H9 (cell line): Measurements from ENCODE around the gene TGFBR1. TPM values are rescaled to one million over a fixed set of nuclear protein-coding genes. Genes with fewer than 3 reads are reported as not detected.

Experiments used
- DNase-seq: peaks from one replicate; pipeline ENCODE4 v3.0.0-alpha.2; 2017
- H2AFZ ChIP-seq: one replicate; pipeline ENCODE4 v1.6.1; 2013; ENCODE audit warnings: mild to moderate bottlenecking, low read length, control low read depth, moderate library complexity
- H2AK5ac ChIP-seq: 2 replicates; pipeline ENCODE4 v1.6.1; 2013; ENCODE audit warnings: low read length, control low read depth, mixed read lengths; ENCODE audit not compliant: insufficient read length
- H2BK120ac ChIP-seq: one replicate; pipeline ENCODE4 v1.6.1; 2013; ENCODE audit warnings: low read depth, mild to moderate bottlenecking, low read length, control low read depth, inconsistent platforms; ENCODE audit not compliant: poor library complexity, severe bottlenecking
- H2BK12ac ChIP-seq: 2 replicates; pipeline ENCODE4 v1.6.1; 2013; ENCODE audit warnings: low read length, control low read depth, mixed read lengths, low read depth; ENCODE audit not compliant: insufficient read length
- H2BK15ac ChIP-seq: 2 replicates; pipeline ENCODE4 v1.6.1; 2013; ENCODE audit warnings: low read depth, low read length, control low read depth
- H2BK20ac ChIP-seq: one replicate; pipeline ENCODE4 v1.6.1; 2013; ENCODE audit warnings: low read depth, mild to moderate bottlenecking, low read length, control low read depth, inconsistent platforms; ENCODE audit not compliant: poor library complexity, severe bottlenecking
- H2BK5ac ChIP-seq: 2 replicates; pipeline ENCODE4 v1.6.1; 2013; ENCODE audit warnings: low read length, control low read depth, mixed read lengths; ENCODE audit not compliant: insufficient read length
- H3K14ac ChIP-seq: 2 replicates; pipeline ENCODE4 v1.6.1; 2013; ENCODE audit warnings: low read length, control low read depth; ENCODE audit not compliant: insufficient read depth
- H3K18ac ChIP-seq: 2 replicates; pipeline ENCODE4 v1.6.1; 2013; ENCODE audit warnings: low read depth, mild to moderate bottlenecking, mixed read lengths, low read length, control low read depth; ENCODE audit not compliant: insufficient read length
- H3K23ac ChIP-seq: 2 replicates; pipeline ENCODE4 v1.6.1; 2013; ENCODE audit warnings: low read length, control low read depth, mixed read lengths, low read depth; ENCODE audit not compliant: insufficient read length
- H3K23me2 ChIP-seq: 2 replicates; pipeline ENCODE4 v1.6.1; 2013; ENCODE audit warnings: low read depth, mild to moderate bottlenecking, mixed read lengths, low read length, control low read depth; ENCODE audit not compliant: insufficient read length, poor library complexity, severe bottlenecking
- H3K27ac ChIP-seq: 2 replicates; pipeline ENCODE4 v1.5.1; 2013; ENCODE audit warnings: low read length, control low read depth, mixed read lengths, low read depth; ENCODE audit not compliant: insufficient read length
- H3K27me3 ChIP-seq: 2 replicates; pipeline ENCODE4 v1.6.1; 2013; ENCODE audit warnings: low read length, control low read depth, inconsistent platforms; ENCODE audit not compliant: insufficient read depth
- H3K4ac ChIP-seq: 2 replicates; pipeline ENCODE4 v1.6.1; 2013; ENCODE audit warnings: low read depth, mild to moderate bottlenecking, control low read depth, inconsistent platforms, low read length, moderate library complexity
- H3K4me1 ChIP-seq: 2 replicates; pipeline ENCODE4 v1.6.1; 2013; ENCODE audit warnings: low read length, control low read depth, inconsistent platforms; ENCODE audit not compliant: insufficient read depth
- H3K4me2 ChIP-seq: 2 replicates; pipeline ENCODE4 v1.6.1; 2013; ENCODE audit warnings: low read length, control low read depth, mixed read lengths; ENCODE audit not compliant: insufficient read length, insufficient read depth
- H3K56ac ChIP-seq: 2 replicates; pipeline ENCODE4 v1.6.1; 2013; ENCODE audit warnings: low read depth, mild to moderate bottlenecking, mixed read lengths, low read length, control low read depth; ENCODE audit not compliant: insufficient read length
- H3K79me1 ChIP-seq: 2 replicates; pipeline ENCODE4 v1.6.1; 2013; ENCODE audit warnings: low read depth, mild to moderate bottlenecking, moderate library complexity, low read length, control low read depth, inconsistent platforms; ENCODE audit not compliant: insufficient read depth, poor library complexity, severe bottlenecking
- H3K79me2 ChIP-seq: 2 replicates; pipeline ENCODE4 v1.6.1; 2013; ENCODE audit warnings: low read length, control low read depth, inconsistent platforms; ENCODE audit not compliant: insufficient read depth
- H3K9ac ChIP-seq: 2 replicates; pipeline ENCODE4 v1.6.1; 2013; ENCODE audit warnings: low read length, control low read depth, mixed read lengths; ENCODE audit not compliant: insufficient read length; ENCODE audit errors: extremely low read depth
- H3K9me3 ChIP-seq: one replicate; pipeline ENCODE4 v1.6.1; 2013; ENCODE audit warnings: low read depth, low read length, inconsistent platforms; ENCODE audit not compliant: control insufficient read depth
- H3T11ph ChIP-seq: one replicate; pipeline ENCODE4 v1.6.1; 2013; ENCODE audit warnings: mild to moderate bottlenecking, low read length, control low read depth, inconsistent platforms
- H4K20me1 ChIP-seq: one replicate; pipeline ENCODE4 v1.6.1; 2013; ENCODE audit not compliant: control insufficient read depth, insufficient read length, insufficient read depth
- H4K5ac ChIP-seq: 2 replicates; pipeline ENCODE4 v1.6.1; 2013; ENCODE audit warnings: low read depth, mild to moderate bottlenecking, mixed read lengths, low read length, control low read depth; ENCODE audit not compliant: insufficient read length
- H4K8ac ChIP-seq: replicated peaks from 2 replicates; pipeline ENCODE4 v1.6.1; 2013; ENCODE audit warnings: low read length, control low read depth, mixed read lengths, low read depth; ENCODE audit not compliant: insufficient read length
- H4K91ac ChIP-seq: 2 replicates; pipeline ENCODE4 v1.6.1; 2013; ENCODE audit warnings: low read depth, mild to moderate bottlenecking, moderate library complexity, mixed read lengths, low read length, control low read depth; ENCODE audit not compliant: insufficient read length
- H3K27ac Mint-ChIP-seq, 3 experiments: 2 replicates in 2 of 3; 3 replicates in 1 of 3; pipeline ENCODE4 v1.8.0; 2020 to 2021; ENCODE audit warnings: mixed read lengths in 3 of 3, mild to moderate bottlenecking in 1 of 3, moderate library complexity in 1 of 3
- H3K27me3 Mint-ChIP-seq: 2 replicates; pipeline ENCODE4 v1.8.0; 2021; ENCODE audit warnings: low read depth, mild to moderate bottlenecking, moderate library complexity, mixed read lengths
- H3K36me3 Mint-ChIP-seq, 3 experiments: 2 replicates in 2 of 3; 3 replicates in 1 of 3; pipeline ENCODE4 v1.8.0; 2020 to 2021; ENCODE audit warnings: low read depth in 3 of 3, mixed read lengths in 3 of 3; ENCODE audit not compliant: insufficient read depth in 1 of 3
- H3K4me1 Mint-ChIP-seq, 2 experiments: 2 replicates each; pipeline ENCODE4 v1.8.0; 2020; ENCODE audit warnings: mixed read lengths in 2 of 2
- H3K4me3 Mint-ChIP-seq, 2 experiments: 2 replicates in 1 of 2; 3 replicates in 1 of 2; pipeline ENCODE4 v1.8.0; 2020 to 2021; ENCODE audit warnings: mild to moderate bottlenecking in 2 of 2, mixed read lengths in 2 of 2, moderate library complexity in 1 of 2
- H3K9me3 Mint-ChIP-seq, 2 experiments: 2 replicates in 1 of 2; 3 replicates in 1 of 2; pipeline ENCODE4 v1.8.0; 2020; ENCODE audit warnings: mild to moderate bottlenecking in 2 of 2, mixed read lengths in 2 of 2, moderate library complexity in 1 of 2
- CTCF ChIP-seq: fragments of 200-600 bp; sonication (generic); conservative IDR thresholded peaks from 3 replicates; pipeline ENCODE4 v1.8.0; 2021; ENCODE audit warnings: antibody characterized with exemption, mild to moderate bottlenecking
- WGBS: extraction: QIAGEN DNeasy Blood & Tissue Kit; methylation state at CpG from one replicate; pipeline ENCODE4 v1.1.7; 2013; ENCODE audit warnings: missing lambda C conversion rate, low lambda C conversion rate, mixed read lengths; ENCODE audit not compliant: insufficient read length; ENCODE audit errors: extremely low coverage; 5-methylcytosine and 5-hydroxymethylcytosine counted together
- total RNA-seq: library from RNA; stranded (reverse); gene quantifications from 2 replicates; pipeline ENCODE4 v1.2.1, GENCODE V29; 2021

The TGFBR1 gene
- total RNA-seq, 1 experiment from 2014 or later: 59.3 TPM

DNA sequence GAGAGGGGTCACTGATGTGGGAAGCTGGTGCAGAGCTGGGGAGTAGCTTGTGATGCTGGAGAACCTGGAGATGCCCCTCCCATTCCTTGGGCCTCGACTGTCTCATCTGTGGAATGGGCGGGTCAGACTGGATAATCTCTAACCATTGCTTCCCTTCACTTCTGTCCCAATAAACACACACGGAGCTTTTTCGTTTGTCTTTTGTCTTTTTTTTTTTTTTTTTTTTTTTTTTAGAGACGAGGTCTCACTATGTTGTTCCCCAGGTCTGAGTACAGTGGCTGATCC, 80.4 kb downstream of the TGFBR1 start:
- Histone ChIP-seq H3K4me1 (no peaks in the 10 kb centered on the region; the same call in 1 of the 2 replicates), H3K23me2 (no peaks in the 10 kb centered on the region), H2AFZ (no peak overlapping the region), H2BK5ac (no peak overlapping the region), H3K79me1 (no peaks in the 10 kb centered on the region), H2BK15ac (no peak overlapping the region), H2BK12ac (no peak overlapping the region), H4K20me1 (no peaks in the 10 kb centered on the region), H4K91ac (no peak overlapping the region), H2AK5ac (no peak overlapping the region), H3K18ac (no peak overlapping the region), H3K56ac (no peak overlapping the region), H2BK20ac (no peak overlapping the region), H3K23ac (no peak overlapping the region), H3T11ph (no peak overlapping the region), H3K27ac (no peak overlapping the region), H3K9ac (no peak overlapping the region), H3K79me2 (no peaks in the 10 kb centered on the region), H3K4me2 (no peak overlapping the region), H3K9me3 (no peaks in the 10 kb centered on the region), H4K8ac (no peak overlapping the region), H3K14ac (no peak overlapping the region), H4K5ac (no peak overlapping the region), H2BK120ac (no peak overlapping the region), H3K4ac (no peak overlapping the region), H3K27me3 (no peaks in the 10 kb centered on the region)
- Mint-ChIP-seq H3K36me3 (no peaks in the 10 kb centered on the region; a peak in 1 of 7 replicates), H3K9me3 (no peaks in the 10 kb centered on the region; a peak in 1 of 5 replicates), H3K27me3 (peaks cover 3% of the 10 kb centered on the region), H3K4me1 (peaks cover 18 to 19% of the 10 kb centered on the region in 2 experiments), H3K4me3 (no peak overlapping the region; a peak in 1 of 5 replicates), H3K27ac (no peak overlapping the region)
- DNase-seq: no peak
- TF ChIP-seq CTCF: no peak
- WGBS: no CpG with 5 or more reads among the region's 5 CpGs
